HG03139 (cell line): ENCODE results near the gene NEUROD4.

Experiments used
- ATAC-seq: cut with Tn5 transposase; IDR thresholded peaks from one replicate; pipeline ENCODE4 v1.9.1; 2021; ENCODE audit not compliant: unreplicated experiment

NEUROD4 gene

GRCh38 chr12:55058082-55058481, 38.3 kb downstream of the NEUROD4 start:
- ATAC-seq, result no peak

- ATAC-seq, result no peak
These were observed 39.0 kb downstream of the NEUROD4 start for GRCh38 chr12:55058776-55059175.

- peak; percentile 99 for ATAC-seq
These were observed 40.7 kb downstream of the NEUROD4 start for GRCh38 chr12:55060470-55060869.

- ATAC-seq, result no peak
These were observed 41.2 kb downstream of the NEUROD4 start for GRCh38 chr12:55061024-55061423.

GRCh38 chr12:55063291-55063690, 43.5 kb downstream of the NEUROD4 start:
- no peak for ATAC-seq

- no peak for ATAC-seq
These were observed 45.8 kb downstream of the NEUROD4 start for GRCh38 chr12:55065535-55065934.

- no peak for ATAC-seq
These were observed 47.9 kb downstream of the NEUROD4 start for GRCh38 chr12:55067701-55068100.

GRCh38 chr12:55068416-55069010, 48.7 kb downstream of the NEUROD4 start:
- ATAC-seq, result peak; percentile 58

- no peak for ATAC-seq
These were observed 52.3 kb downstream of the NEUROD4 start for GRCh38 chr12:55072083-55072482.

- no peak for ATAC-seq
These were observed 53.6 kb downstream of the NEUROD4 start for GRCh38 chr12:55073043-55074022.

GRCh38 chr12:55074806-55075205, 55.0 kb downstream of the NEUROD4 start:
- no peak for ATAC-seq
